ENCODE results near the gene ABHD4. TPM values are rescaled to one million over a fixed set of nuclear protein-coding genes. Genes with fewer than 3 reads are reported as not detected.

ABHD4 gene
- total and polyA plus RNA-seq, 10 of the 15 experiments (the other 5 are each of a cell fraction or from before 2014, with no cell fraction given), result 5.4 to 28.7 (median 10.8) TPM

- no peak; the same call in 1 of the 2 replicates for TF ChIP-seq ZBTB11 (CRISPR knock-in tag; IDR thresholded peaks at IDR 0.05)
- TF ChIP-seq ETV6 (conservative IDR thresholded peaks at IDR 0.05 in 1 of 2, IDR thresholded peaks at IDR 0.05 in 1 of 2; ENCODE audit: borderline replicate concordance in 1 of 2, low read depth in 1 of 2), result peak in 1 of 2 experiments; percentile 56; a peak in 1 of 4 replicates
- TF ChIP-seq ATF2 (IDR thresholded peaks at IDR 0.05; ENCODE audit: low read length), result no peak
- peak; percentile 94 for TF ChIP-seq ZNF687 (IDR thresholded peaks at IDR 0.05)
- TF ChIP-seq NR2F1 (conservative IDR thresholded peaks at IDR 0.05), result no peak
- TF ChIP-seq RELB (IDR thresholded peaks at IDR 0.05; ENCODE audit: low read depth), result peak; percentile 6; the same call in 1 of the 2 replicates
- no peak for TF ChIP-seq NRF1 (conservative IDR thresholded peaks at IDR 0.05; ENCODE audit: low read depth, low read length)
- no peak for TF ChIP-seq HDAC2 (IDR thresholded peaks at IDR 0.05)
- TF ChIP-seq IRF4 (IDR thresholded peaks at IDR 0.05; ENCODE audit: low read depth, low read length), result no peak
- peak; percentile 66 to 93 (median 86) for TF ChIP-seq CTCF (IDR thresholded peaks at IDR 0.05 in 2 of 3, conservative IDR thresholded peaks at IDR 0.05 in 1 of 3; ENCODE audit: control insufficient read depth in 2 of 3, extremely low read depth in 1 of 3, insufficient read depth in 1 of 3, low read depth in 3 of 3, low read length in 3 of 3)
- TF ChIP-seq RAD21 (IDR thresholded peaks at IDR 0.05; ENCODE audit: insufficient read depth, low read depth, low read length), result peak; percentile 74
- no peak for TF ChIP-seq MYC (IDR thresholded peaks at IDR 0.05; ENCODE audit: insufficient read depth, insufficient read length, insufficient replicate concordance, low read length, severe bottlenecking)
- TF ChIP-seq CHD2 (IDR thresholded peaks at IDR 0.05; ENCODE audit: borderline replicate concordance, low read depth, low read length), result no peak; the same call in 1 of the 2 replicates
- TF ChIP-seq SMC3 (IDR thresholded peaks at IDR 0.05; ENCODE audit: borderline replicate concordance, low read length), result peak; percentile 94
- no peak for TF ChIP-seq ESRRA (IDR thresholded peaks at IDR 0.05; ENCODE audit: low read length)
- TF ChIP-seq TCF7 (IDR thresholded peaks at IDR 0.05; ENCODE audit: borderline replicate concordance), result no peak
Measured at GRCh38 chr14:22556990-22557623, 41.0 kb upstream of the ABHD4 start (continued).
